Neural progenitor cell (in vitro differentiated cells): Measurements from ENCODE around the gene RBCK1.

ENCODE experiments used
- EZH2phosphoT487 ChIP-seq: fragments of 200-600 bp; sonication (generic); IDR thresholded peaks from 2 replicates; pipeline ENCODE4 v1.6.1; 2017; ENCODE audit warnings: antibody characterized with exemption
- TF ChIP-seq, protein P1 (sequence below): fragments of 200-600 bp; sonication (generic); IDR thresholded peaks from 2 replicates; pipeline ENCODE4 v1.5.1; 2017; ENCODE audit warnings: antibody characterized with exemption, mild to moderate bottlenecking

DNA sequence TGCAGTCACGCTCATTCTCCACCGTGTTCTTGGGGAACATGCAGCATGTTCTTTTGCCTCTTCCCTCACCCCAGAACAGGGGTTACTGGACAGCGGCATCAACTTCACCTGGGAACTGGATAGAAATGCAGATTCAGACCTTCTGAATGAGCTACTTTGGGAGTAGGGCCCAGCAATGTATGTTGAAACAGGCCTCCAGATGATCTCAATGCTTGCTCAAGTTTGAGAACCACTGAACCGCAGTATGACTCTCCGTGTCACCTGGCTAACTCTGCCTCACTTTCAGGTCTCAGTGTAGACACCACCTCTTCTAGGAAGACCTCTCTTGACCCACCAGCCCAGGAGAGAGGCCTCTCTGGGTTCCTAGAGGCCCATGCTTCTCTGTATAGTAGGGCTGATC is 22.7 kb upstream of the RBCK1 start:
- TF ChIP-seq, protein P1, sequence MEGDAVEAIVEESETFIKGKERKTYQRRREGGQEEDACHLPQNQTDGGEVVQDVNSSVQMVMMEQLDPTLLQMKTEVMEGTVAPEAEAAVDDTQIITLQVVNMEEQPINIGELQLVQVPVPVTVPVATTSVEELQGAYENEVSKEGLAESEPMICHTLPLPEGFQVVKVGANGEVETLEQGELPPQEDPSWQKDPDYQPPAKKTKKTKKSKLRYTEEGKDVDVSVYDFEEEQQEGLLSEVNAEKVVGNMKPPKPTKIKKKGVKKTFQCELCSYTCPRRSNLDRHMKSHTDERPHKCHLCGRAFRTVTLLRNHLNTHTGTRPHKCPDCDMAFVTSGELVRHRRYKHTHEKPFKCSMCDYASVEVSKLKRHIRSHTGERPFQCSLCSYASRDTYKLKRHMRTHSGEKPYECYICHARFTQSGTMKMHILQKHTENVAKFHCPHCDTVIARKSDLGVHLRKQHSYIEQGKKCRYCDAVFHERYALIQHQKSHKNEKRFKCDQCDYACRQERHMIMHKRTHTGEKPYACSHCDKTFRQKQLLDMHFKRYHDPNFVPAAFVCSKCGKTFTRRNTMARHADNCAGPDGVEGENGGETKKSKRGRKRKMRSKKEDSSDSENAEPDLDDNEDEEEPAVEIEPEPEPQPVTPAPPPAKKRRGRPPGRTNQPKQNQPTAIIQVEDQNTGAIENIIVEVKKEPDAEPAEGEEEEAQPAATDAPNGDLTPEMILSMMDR: no peak
- no peak for TF ChIP-seq EZH2phosphoT487
